ENCODE data around the gene GPRIN3.
"Not testable (repeated sequence)": the region's sequence is repeated elsewhere in the genome, so short reads cannot be mapped to it uniquely, and the experiment has no call there.

GPRIN3 gene

DNA sequence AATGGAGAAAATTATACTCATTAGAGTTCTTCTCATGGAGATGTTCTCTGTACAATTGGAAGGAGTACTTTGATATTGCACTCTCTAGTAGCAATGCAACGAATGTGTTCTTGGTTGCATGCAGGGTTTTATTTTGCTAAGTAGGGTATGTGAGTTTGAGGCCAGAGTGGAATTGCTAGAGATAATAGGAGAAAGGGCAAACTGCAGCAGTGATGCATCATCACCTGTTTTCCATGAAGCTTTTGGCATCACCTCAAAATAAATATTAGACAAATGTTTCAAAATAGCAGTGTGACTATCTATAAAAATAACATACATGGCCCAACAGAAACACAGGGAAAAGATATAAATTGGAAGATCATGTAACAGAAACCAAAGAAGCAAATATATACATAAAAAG lies 103.0 kb downstream of the GPRIN3 start:
- no peak for DNase-seq

DNA sequence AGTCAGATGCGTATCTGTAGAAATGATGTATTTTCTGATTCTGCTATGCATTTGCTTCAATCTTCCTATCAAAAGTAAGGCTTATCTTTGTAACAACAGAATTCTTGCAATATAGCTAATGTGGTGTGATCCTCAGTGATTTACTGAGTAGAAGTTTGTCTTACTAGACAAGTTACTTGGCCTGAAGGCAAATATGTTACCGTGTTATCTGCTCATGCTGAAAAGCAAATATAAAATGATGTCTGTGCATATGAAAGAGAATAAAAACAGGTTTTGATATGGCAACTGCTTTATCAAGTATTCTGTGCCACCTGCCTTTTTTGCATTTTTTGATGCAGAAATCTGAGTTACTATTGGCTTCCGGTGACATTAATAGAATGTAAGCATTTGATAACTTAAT lies 103.7 kb downstream of the GPRIN3 start:
- no peak for DNase-seq

DNA sequence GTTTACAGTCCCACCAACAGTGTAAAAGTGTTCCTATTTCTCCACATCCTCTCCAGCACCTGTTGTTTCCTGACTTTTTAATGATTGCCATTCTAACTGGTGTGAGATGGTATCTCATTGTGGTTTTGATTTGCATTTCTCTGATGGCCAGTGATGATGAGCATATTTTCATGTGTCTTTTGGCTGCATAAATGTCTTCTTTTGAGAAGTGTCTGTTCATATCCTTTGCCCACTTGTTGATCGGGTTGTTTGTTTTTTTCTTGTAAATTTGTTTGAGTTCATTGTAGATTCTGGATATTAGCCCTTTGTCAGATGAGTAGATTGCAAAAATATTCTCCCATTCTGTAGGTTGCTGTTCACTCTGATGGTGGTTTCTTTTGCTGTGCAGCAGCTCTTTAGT lies 108.2 kb downstream of the GPRIN3 start:
- DNase-seq: not testable (repeated sequence)

DNA sequence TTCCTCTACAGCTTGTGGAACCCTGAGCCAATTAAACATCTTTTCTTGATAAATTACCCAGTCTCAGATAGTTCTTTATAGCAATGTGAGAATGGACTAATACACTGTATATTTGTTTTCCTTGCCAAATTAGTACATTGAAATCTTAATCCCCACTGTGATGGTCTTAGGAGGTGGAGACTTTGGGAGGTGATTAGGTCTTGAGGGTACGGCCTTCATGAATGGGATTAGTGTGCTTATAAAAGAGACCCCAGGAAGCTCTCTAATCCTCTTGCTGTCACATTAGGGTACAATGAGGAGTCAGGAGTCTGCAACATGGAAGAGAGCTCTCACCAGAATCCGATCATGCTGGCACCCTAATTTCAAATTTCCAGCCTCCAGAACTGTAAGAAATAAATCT lies 109.7 kb downstream of the GPRIN3 start:
- DNase-seq: no peak

DNA sequence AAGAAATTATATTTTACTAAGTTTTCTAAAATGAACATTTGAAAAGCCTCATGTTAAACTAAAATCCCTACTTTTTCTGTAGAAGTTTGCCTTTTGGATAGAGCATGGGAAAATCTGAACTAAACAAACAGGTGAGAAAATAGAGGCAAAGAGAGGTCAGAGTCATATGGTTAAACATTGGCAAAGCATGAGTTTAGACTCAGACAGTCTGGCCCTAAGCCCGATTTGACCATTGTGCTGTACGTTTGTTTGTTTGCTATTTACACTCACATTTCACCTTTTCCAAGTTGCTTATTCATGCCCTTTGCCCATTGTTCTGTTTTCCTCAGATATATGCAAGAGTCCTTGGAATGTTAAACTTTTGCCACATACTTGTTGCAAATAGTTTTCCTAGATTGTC lies 110.9 kb downstream of the GPRIN3 start:
- DNase-seq: no peak

DNA sequence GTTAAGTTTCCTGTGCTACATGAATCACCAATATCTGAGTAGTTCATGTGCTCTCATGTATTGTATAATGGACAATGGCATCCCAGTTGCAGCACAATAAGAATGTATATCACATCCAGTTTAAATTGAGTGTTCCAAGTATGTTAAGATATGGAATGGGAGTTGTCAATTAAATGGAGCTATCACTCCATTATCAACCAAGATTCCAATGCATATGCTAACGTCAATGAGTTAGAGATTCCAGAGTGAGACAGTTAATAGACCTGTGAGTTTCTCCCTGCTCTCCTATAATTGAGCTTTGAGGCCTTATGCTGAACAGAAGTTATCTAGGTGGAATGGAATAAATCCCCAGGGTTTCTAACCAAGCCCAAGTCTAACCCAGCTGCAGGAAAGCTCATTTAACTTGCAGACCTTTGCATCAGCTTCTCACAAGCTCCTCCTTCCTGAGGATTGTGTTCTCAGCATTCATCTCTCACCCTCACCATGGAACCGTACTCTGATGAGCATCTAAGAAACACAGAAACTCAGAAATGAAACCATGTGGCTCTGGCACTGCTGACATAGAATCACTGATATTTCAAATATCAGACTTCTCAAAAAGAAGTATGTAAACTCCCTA lies 111.4 kb downstream of the GPRIN3 start:
- no peak for DNase-seq

DNA sequence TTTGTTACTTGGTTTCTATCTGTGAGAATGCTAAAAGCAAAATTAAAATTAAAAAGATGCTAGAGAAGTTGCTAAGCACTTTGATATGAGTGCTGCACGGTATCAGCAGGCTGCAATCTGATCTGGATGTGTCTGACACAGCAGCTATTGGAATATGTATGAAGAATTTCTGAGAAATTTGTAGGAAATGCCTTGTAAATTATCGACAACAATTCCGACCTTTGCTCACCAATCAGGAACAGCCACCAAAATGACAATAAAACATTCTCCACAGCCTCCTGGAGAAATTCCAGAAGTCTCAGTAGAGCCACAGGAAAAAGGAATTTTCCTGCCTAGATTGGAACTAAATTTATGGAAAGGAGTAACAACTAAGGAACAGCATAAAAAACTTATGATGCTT lies 113.8 kb downstream of the GPRIN3 start:
- no peak for DNase-seq
